ENCODE data around the gene DNPH1. TPM values are rescaled to one million over a fixed set of nuclear protein-coding genes. Genes with fewer than 3 reads are reported as not detected.

Gene DNPH1
- total RNA-seq, 1 donor from 2014 or later, result 22.8 TPM

GRCh38 chr6:43186706-43187105, 42.6 kb downstream of the DNPH1 start:
- no peaks in the 10 kb centered on the region for H3K9me3 Mint-ChIP-seq (ENCODE audit: low read depth)
- DNase-seq (ENCODE audit: low spot score), result peak; percentile 48
- H3K36me3 Mint-ChIP-seq (ENCODE audit: low read depth), result peaks cover 19% of the 10 kb centered on the region
- no peak for TF ChIP-seq CTCF (IDR thresholded peaks at IDR 0.05)
- H3K4me1 Mint-ChIP-seq (ENCODE audit: low read depth), result peaks cover 17% of the 10 kb centered on the region
- H3K27ac Mint-ChIP-seq (ENCODE audit: unreplicated experiment), result no peak overlapping the region
- no peak overlapping the region for H3K4me3 Mint-ChIP-seq (ENCODE audit: unreplicated experiment)
- no peaks in the 10 kb centered on the region for H3K27me3 Mint-ChIP-seq (ENCODE audit: low read depth)

DNA sequence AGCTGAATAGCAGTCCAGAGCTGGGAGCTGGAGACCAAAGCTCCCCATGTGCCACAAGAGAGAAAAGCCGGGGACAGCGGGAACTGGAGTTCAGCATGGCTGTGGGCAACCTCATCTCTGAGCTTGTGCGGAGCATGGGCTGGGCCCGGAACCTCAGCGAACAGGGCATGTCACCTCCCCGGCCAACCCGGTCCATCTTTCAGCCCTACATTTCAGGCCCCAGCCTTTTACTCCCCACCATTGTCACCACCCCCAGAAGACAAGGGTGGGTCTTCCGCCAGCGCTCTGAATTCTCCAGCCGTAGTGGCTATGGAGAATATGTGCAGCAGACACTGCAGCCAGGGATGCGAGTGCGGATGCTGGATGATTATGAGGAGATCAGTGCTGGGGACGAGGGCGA, 43.3 kb downstream of the DNPH1 start:
- Mint-ChIP-seq H3K4me1 (ENCODE audit: low read depth) (peaks cover 24% of the 10 kb centered on the region), H3K4me3 (ENCODE audit: unreplicated experiment) (no peak overlapping the region), H3K9me3 (ENCODE audit: low read depth) (no peaks in the 10 kb centered on the region), H3K27ac (ENCODE audit: unreplicated experiment) (no peak overlapping the region), H3K36me3 (ENCODE audit: low read depth) (peaks cover 19% of the 10 kb centered on the region), H3K27me3 (ENCODE audit: low read depth) (no peaks in the 10 kb centered on the region)
- TF ChIP-seq CTCF (IDR thresholded peaks at IDR 0.05), result no peak
- DNase-seq (ENCODE audit: low spot score), result peak; percentile 75

GRCh38 chr6:43185391-43185985, 43.8 kb downstream of the DNPH1 start:
- Mint-ChIP-seq H3K4me1 (ENCODE audit: low read depth) (peaks cover 26% of the 10 kb centered on the region), H3K4me3 (ENCODE audit: unreplicated experiment) (no peak overlapping the region), H3K27ac (ENCODE audit: unreplicated experiment) (no peak overlapping the region), H3K36me3 (ENCODE audit: low read depth) (peaks cover 19% of the 10 kb centered on the region), H3K27me3 (ENCODE audit: low read depth) (no peaks in the 10 kb centered on the region), H3K9me3 (ENCODE audit: low read depth) (no peaks in the 10 kb centered on the region)
- TF ChIP-seq CTCF (IDR thresholded peaks at IDR 0.05), result no peak
- DNase-seq (ENCODE audit: low spot score), result no peak

DNA sequence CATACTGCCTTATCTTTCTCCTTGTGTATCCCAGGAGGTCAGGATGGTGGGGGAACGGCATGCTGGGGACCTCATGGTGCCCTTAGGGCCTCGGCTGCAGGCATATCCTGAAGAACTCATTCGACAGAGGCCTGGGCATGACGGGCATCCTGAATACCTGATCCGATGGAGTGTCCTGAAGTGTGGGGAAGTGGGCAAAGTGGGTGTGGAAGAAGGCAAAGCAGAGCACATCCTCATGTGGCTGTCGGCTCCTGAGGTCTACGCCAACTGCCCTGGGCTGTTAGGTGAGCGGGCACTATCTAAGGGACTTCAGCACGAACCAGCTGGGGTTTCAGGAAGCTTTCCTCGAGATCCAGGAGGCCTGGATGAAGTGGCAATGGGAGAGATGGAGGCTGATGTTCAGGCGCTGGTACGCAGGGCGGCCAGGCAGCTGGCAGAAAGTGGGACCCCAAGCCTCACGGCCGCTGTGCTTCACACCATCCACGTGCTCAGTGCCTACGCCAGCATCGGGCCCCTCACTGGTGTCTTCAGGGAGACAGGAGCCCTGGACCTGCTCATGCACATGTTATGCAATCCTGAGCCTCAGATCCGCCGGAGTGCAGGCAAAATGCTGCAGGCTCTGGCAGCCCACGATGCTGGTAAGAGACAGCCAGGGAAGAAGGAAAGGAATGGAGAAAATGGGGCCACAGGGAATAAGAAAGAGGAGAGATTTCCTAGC, 44.9 kb downstream of the DNPH1 start:
- DNase-seq (ENCODE audit: low spot score), result peak; percentile 77
- Mint-ChIP-seq H3K36me3 (ENCODE audit: low read depth) (peaks cover 19% of the 10 kb centered on the region), H3K4me1 (ENCODE audit: low read depth) (peaks cover 26% of the 10 kb centered on the region), H3K27me3 (ENCODE audit: low read depth) (no peaks in the 10 kb centered on the region), H3K27ac (ENCODE audit: unreplicated experiment) (no peak overlapping the region), H3K4me3 (ENCODE audit: unreplicated experiment) (no peak overlapping the region), H3K9me3 (ENCODE audit: low read depth) (no peaks in the 10 kb centered on the region)
- TF ChIP-seq CTCF (IDR thresholded peaks at IDR 0.05), result no peak

DNA sequence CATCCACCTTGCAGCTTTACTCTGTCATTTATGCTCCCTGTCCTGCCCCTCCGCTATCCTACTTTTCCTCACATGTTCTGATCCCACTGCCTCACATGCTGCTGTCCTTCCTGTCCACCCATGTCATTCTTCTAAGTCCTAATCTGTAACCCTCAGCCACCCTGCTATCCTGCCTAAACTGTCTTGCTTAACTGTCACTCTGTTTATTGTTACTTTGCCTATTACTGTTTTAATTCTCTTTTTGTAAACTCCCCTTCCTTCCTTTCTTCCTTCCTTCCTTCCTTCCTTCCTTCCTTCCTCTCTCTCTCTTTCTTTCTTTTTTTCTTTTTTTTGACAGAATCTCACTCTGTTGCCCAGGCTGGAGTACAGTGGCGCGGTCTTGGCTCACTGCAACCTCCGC, 45.8 kb downstream of the DNPH1 start:
- H3K36me3 Mint-ChIP-seq (ENCODE audit: low read depth), result peaks cover 23% of the 10 kb centered on the region
- no peak overlapping the region for H3K27ac Mint-ChIP-seq (ENCODE audit: unreplicated experiment)
- peak overlapping the region; percentile 86 for H3K4me3 Mint-ChIP-seq (ENCODE audit: unreplicated experiment)

More for the DNA sequence above, 45.8 kb downstream of the DNPH1 start:
- no peaks in the 10 kb centered on the region for H3K9me3 Mint-ChIP-seq (ENCODE audit: low read depth)
- DNase-seq (ENCODE audit: low spot score), result no peak
- no peak for TF ChIP-seq CTCF (IDR thresholded peaks at IDR 0.05)
- H3K27me3 Mint-ChIP-seq (ENCODE audit: low read depth), result no peaks in the 10 kb centered on the region
- H3K4me1 Mint-ChIP-seq (ENCODE audit: low read depth), result peaks cover 26% of the 10 kb centered on the region
